Fibroblast of the conjunctiva (primary cell): ENCODE data around the gene MTX1.
"Not testable (repeated sequence)": the region's sequence is repeated elsewhere in the genome, so short reads cannot be mapped to it uniquely, and the experiment has no call there.

ENCODE experiments used
- DNase-seq: peaks from one replicate; pipeline ENCODE4 v3.0.0-alpha.2; 2010; ENCODE audit warnings: low read depth

The MTX1 gene

GRCh38 chr1:155208541-155209311 lies at the start of gene MTX1:
MTX1 (plus strand) TSS chr1:155208695; CDS start chr1:155208805, 110 bp downstream.
- DNase-seq: peak; percentile 87

GRCh38 chr1:155158991-155159390 lies 49.5 kb upstream of the MTX1 start:
- no peak for DNase-seq

GRCh38 chr1:155160128-155160527 lies 48.4 kb upstream of the MTX1 start:
- no peak for DNase-seq

- not testable (repeated sequence) for DNase-seq
These were observed 45.9 kb upstream of the MTX1 start for GRCh38 chr1:155162631-155163030.

- DNase-seq: not testable (repeated sequence)
These were observed 44.7 kb upstream of the MTX1 start for GRCh38 chr1:155163785-155164184.

- not testable (repeated sequence) for DNase-seq
These were observed 43.9 kb upstream of the MTX1 start for GRCh38 chr1:155164625-155165024.

GRCh38 chr1:155166051-155166470 lies 42.4 kb upstream of the MTX1 start:
- no peak for DNase-seq

- no peak for DNase-seq
These were observed 41.9 kb upstream of the MTX1 start for GRCh38 chr1:155166471-155167165.

GRCh38 chr1:155167166-155168104 lies 41.1 kb upstream of the MTX1 start:
- peak; percentile 80 for DNase-seq

- not testable (repeated sequence) for DNase-seq
These were observed 40.4 kb upstream of the MTX1 start for GRCh38 chr1:155168105-155168445.

- DNase-seq: no peak
These were observed 39.9 kb upstream of the MTX1 start for GRCh38 chr1:155168456-155169210.

- no peak for DNase-seq
These were observed 39.0 kb upstream of the MTX1 start for GRCh38 chr1:155169541-155169940.

GRCh38 chr1:155170101-155170785 lies 38.3 kb upstream of the MTX1 start:
- DNase-seq: no peak

GRCh38 chr1:155170806-155171205 lies 37.7 kb upstream of the MTX1 start:
- no peak for DNase-seq

- DNase-seq: no peak
These were observed 36.4 kb upstream of the MTX1 start for GRCh38 chr1:155171836-155172731.

- peak; percentile 97 for DNase-seq
These were observed 35.6 kb upstream of the MTX1 start, which contains the start of gene KRTCAP2 for GRCh38 chr1:155172732-155173477. KRTCAP2 (minus strand) TSS chr1:155173304; CDS start chr1:155173224, 80 bp downstream.

- DNase-seq: no peak
These were observed 34.8 kb upstream of the MTX1 start, which contains the start of gene TRIM46 for GRCh38 chr1:155173478-155174323. TRIM46 (plus strand) TSS chr1:155173849; CDS start chr1:155173967, 118 bp downstream.
